H9 (cell line): ENCODE results near the gene LRRK1. TPM values are rescaled to one million over a fixed set of nuclear protein-coding genes. Genes with fewer than 3 reads are reported as not detected.

ENCODE experiments used
- DNase-seq: peaks from one replicate; pipeline ENCODE4 v3.0.0-alpha.2; 2017
- H2AFZ ChIP-seq: one replicate; pipeline ENCODE4 v1.6.1; 2013; ENCODE audit warnings: mild to moderate bottlenecking, low read length, control low read depth, moderate library complexity
- H2AK5ac ChIP-seq: 2 replicates; pipeline ENCODE4 v1.6.1; 2013; ENCODE audit warnings: low read length, control low read depth, mixed read lengths; ENCODE audit not compliant: insufficient read length
- H2BK120ac ChIP-seq: one replicate; pipeline ENCODE4 v1.6.1; 2013; ENCODE audit warnings: low read depth, mild to moderate bottlenecking, low read length, control low read depth, inconsistent platforms; ENCODE audit not compliant: poor library complexity, severe bottlenecking
- H2BK12ac ChIP-seq: 2 replicates; pipeline ENCODE4 v1.6.1; 2013; ENCODE audit warnings: low read length, control low read depth, mixed read lengths, low read depth; ENCODE audit not compliant: insufficient read length
- H2BK15ac ChIP-seq: 2 replicates; pipeline ENCODE4 v1.6.1; 2013; ENCODE audit warnings: low read depth, low read length, control low read depth
- H2BK20ac ChIP-seq: one replicate; pipeline ENCODE4 v1.6.1; 2013; ENCODE audit warnings: low read depth, mild to moderate bottlenecking, low read length, control low read depth, inconsistent platforms; ENCODE audit not compliant: poor library complexity, severe bottlenecking
- H2BK5ac ChIP-seq: 2 replicates; pipeline ENCODE4 v1.6.1; 2013; ENCODE audit warnings: low read length, control low read depth, mixed read lengths; ENCODE audit not compliant: insufficient read length
- H3K14ac ChIP-seq: 2 replicates; pipeline ENCODE4 v1.6.1; 2013; ENCODE audit warnings: low read length, control low read depth; ENCODE audit not compliant: insufficient read depth
- H3K18ac ChIP-seq: 2 replicates; pipeline ENCODE4 v1.6.1; 2013; ENCODE audit warnings: low read depth, mild to moderate bottlenecking, mixed read lengths, low read length, control low read depth; ENCODE audit not compliant: insufficient read length
- H3K23ac ChIP-seq: 2 replicates; pipeline ENCODE4 v1.6.1; 2013; ENCODE audit warnings: low read length, control low read depth, mixed read lengths, low read depth; ENCODE audit not compliant: insufficient read length
- H3K23me2 ChIP-seq: 2 replicates; pipeline ENCODE4 v1.6.1; 2013; ENCODE audit warnings: low read depth, mild to moderate bottlenecking, mixed read lengths, low read length, control low read depth; ENCODE audit not compliant: insufficient read length, poor library complexity, severe bottlenecking
- H3K27ac ChIP-seq: 2 replicates; pipeline ENCODE4 v1.5.1; 2013; ENCODE audit warnings: low read length, control low read depth, mixed read lengths, low read depth; ENCODE audit not compliant: insufficient read length
- H3K27me3 ChIP-seq: 2 replicates; pipeline ENCODE4 v1.6.1; 2013; ENCODE audit warnings: low read length, control low read depth, inconsistent platforms; ENCODE audit not compliant: insufficient read depth
- H3K4ac ChIP-seq: 2 replicates; pipeline ENCODE4 v1.6.1; 2013; ENCODE audit warnings: low read depth, mild to moderate bottlenecking, control low read depth, inconsistent platforms, low read length, moderate library complexity
- H3K4me1 ChIP-seq: 2 replicates; pipeline ENCODE4 v1.6.1; 2013; ENCODE audit warnings: low read length, control low read depth, inconsistent platforms; ENCODE audit not compliant: insufficient read depth
- H3K4me2 ChIP-seq: 2 replicates; pipeline ENCODE4 v1.6.1; 2013; ENCODE audit warnings: low read length, control low read depth, mixed read lengths; ENCODE audit not compliant: insufficient read length, insufficient read depth
- H3K56ac ChIP-seq: 2 replicates; pipeline ENCODE4 v1.6.1; 2013; ENCODE audit warnings: low read depth, mild to moderate bottlenecking, mixed read lengths, low read length, control low read depth; ENCODE audit not compliant: insufficient read length
- H3K79me1 ChIP-seq: 2 replicates; pipeline ENCODE4 v1.6.1; 2013; ENCODE audit warnings: low read depth, mild to moderate bottlenecking, moderate library complexity, low read length, control low read depth, inconsistent platforms; ENCODE audit not compliant: insufficient read depth, poor library complexity, severe bottlenecking
- H3K79me2 ChIP-seq: 2 replicates; pipeline ENCODE4 v1.6.1; 2013; ENCODE audit warnings: low read length, control low read depth, inconsistent platforms; ENCODE audit not compliant: insufficient read depth
- H3K9ac ChIP-seq: 2 replicates; pipeline ENCODE4 v1.6.1; 2013; ENCODE audit warnings: low read length, control low read depth, mixed read lengths; ENCODE audit not compliant: insufficient read length; ENCODE audit errors: extremely low read depth
- H3K9me3 ChIP-seq: one replicate; pipeline ENCODE4 v1.6.1; 2013; ENCODE audit warnings: low read depth, low read length, inconsistent platforms; ENCODE audit not compliant: control insufficient read depth
- H3T11ph ChIP-seq: one replicate; pipeline ENCODE4 v1.6.1; 2013; ENCODE audit warnings: mild to moderate bottlenecking, low read length, control low read depth, inconsistent platforms
- H4K20me1 ChIP-seq: one replicate; pipeline ENCODE4 v1.6.1; 2013; ENCODE audit not compliant: control insufficient read depth, insufficient read length, insufficient read depth
- H4K5ac ChIP-seq: 2 replicates; pipeline ENCODE4 v1.6.1; 2013; ENCODE audit warnings: low read depth, mild to moderate bottlenecking, mixed read lengths, low read length, control low read depth; ENCODE audit not compliant: insufficient read length
- H4K8ac ChIP-seq: replicated peaks from 2 replicates; pipeline ENCODE4 v1.6.1; 2013; ENCODE audit warnings: low read length, control low read depth, mixed read lengths, low read depth; ENCODE audit not compliant: insufficient read length
- H4K91ac ChIP-seq: 2 replicates; pipeline ENCODE4 v1.6.1; 2013; ENCODE audit warnings: low read depth, mild to moderate bottlenecking, moderate library complexity, mixed read lengths, low read length, control low read depth; ENCODE audit not compliant: insufficient read length
- H3K27ac Mint-ChIP-seq, 3 experiments: 2 replicates in 2 of 3; 3 replicates in 1 of 3; pipeline ENCODE4 v1.8.0; 2020 to 2021; ENCODE audit warnings: mixed read lengths in 3 of 3, mild to moderate bottlenecking in 1 of 3, moderate library complexity in 1 of 3
- H3K27me3 Mint-ChIP-seq: 2 replicates; pipeline ENCODE4 v1.8.0; 2021; ENCODE audit warnings: low read depth, mild to moderate bottlenecking, moderate library complexity, mixed read lengths
- H3K36me3 Mint-ChIP-seq, 3 experiments: 2 replicates in 2 of 3; 3 replicates in 1 of 3; pipeline ENCODE4 v1.8.0; 2020 to 2021; ENCODE audit warnings: low read depth in 3 of 3, mixed read lengths in 3 of 3; ENCODE audit not compliant: insufficient read depth in 1 of 3
- H3K4me1 Mint-ChIP-seq, 2 experiments: 2 replicates each; pipeline ENCODE4 v1.8.0; 2020; ENCODE audit warnings: mixed read lengths in 2 of 2
- H3K4me3 Mint-ChIP-seq, 2 experiments: 2 replicates in 1 of 2; 3 replicates in 1 of 2; pipeline ENCODE4 v1.8.0; 2020 to 2021; ENCODE audit warnings: mild to moderate bottlenecking in 2 of 2, mixed read lengths in 2 of 2, moderate library complexity in 1 of 2
- H3K9me3 Mint-ChIP-seq, 2 experiments: 2 replicates in 1 of 2; 3 replicates in 1 of 2; pipeline ENCODE4 v1.8.0; 2020; ENCODE audit warnings: mild to moderate bottlenecking in 2 of 2, mixed read lengths in 2 of 2, moderate library complexity in 1 of 2
- WGBS: extraction: QIAGEN DNeasy Blood & Tissue Kit; methylation state at CpG from one replicate; pipeline ENCODE4 v1.1.7; 2013; ENCODE audit warnings: missing lambda C conversion rate, low lambda C conversion rate, mixed read lengths; ENCODE audit not compliant: insufficient read length; ENCODE audit errors: extremely low coverage; 5-methylcytosine and 5-hydroxymethylcytosine counted together
- total RNA-seq: library from RNA; stranded (reverse); gene quantifications from 2 replicates; pipeline ENCODE4 v1.2.1, GENCODE V29; 2021
- TF ChIP-seq, protein P1 (sequence below): fragments of 200-600 bp; sonication (generic); conservative IDR thresholded peaks from 3 replicates; pipeline ENCODE4 v1.8.0; 2021; ENCODE audit warnings: antibody characterized with exemption, mild to moderate bottlenecking

The LRRK1 gene
- total RNA-seq, 1 experiment from 2014 or later: 4.0 TPM

DNA sequence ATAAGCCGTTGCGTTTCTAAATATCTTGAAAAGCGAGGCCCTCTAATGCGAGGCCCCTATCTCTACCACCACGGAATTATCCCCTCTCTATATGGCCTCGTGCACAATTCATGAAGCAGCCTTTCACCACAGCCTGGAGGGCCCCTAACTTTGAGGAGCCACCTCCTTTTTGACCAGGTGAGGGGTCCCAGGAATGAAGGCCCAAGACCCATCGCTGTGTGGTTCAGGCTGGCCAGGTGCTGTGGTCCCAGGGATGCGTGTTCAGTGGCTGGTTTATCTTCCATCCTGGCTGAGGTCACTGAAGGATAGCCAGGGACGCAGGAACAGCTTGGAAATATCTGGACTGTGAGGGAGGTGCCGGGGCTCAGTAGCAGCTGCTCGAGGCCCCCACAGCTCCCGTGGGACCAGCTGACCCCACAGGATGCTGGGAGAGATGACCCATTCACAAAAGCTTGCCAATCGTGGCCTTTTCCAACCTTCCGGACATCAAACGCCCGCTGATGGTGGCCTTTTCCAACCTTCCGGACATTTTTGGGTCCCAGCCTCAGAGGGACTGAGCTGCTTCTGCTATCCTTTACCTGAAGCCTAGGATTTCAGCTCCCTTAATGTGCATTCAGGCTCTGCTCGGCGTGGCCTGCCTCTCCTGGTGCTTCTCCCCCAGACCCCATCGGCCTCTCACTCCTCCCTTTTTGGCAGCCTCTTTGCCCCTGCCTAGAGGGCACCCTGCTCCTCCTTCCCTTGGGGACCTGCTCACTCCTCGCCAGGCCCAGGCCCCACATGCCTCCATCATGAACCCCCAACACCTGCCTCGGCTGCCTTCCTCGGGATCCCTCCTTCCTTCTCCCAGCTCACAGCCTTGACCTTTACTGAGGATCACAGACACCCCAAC, 191.8 kb downstream of the LRRK1 start:
- no peak overlapping the region for H2BK15ac ChIP-seq
- H3K4me3 Mint-ChIP-seq: no peak overlapping the region
- no peak overlapping the region for H2BK20ac ChIP-seq
- no peak overlapping the region for H2BK12ac ChIP-seq
- no peak overlapping the region for H3K18ac ChIP-seq
- H3K14ac ChIP-seq: no peak overlapping the region
- H3K4me2 ChIP-seq: no peak overlapping the region
- H2BK5ac ChIP-seq: no peak overlapping the region
- H4K8ac ChIP-seq: no peak overlapping the region
- H3K27me3 ChIP-seq: no peaks in the 10 kb centered on the region
- H3K23ac ChIP-seq: no peak overlapping the region
- no peak overlapping the region for H3K9ac ChIP-seq
- H2AFZ ChIP-seq: no peak overlapping the region
- no peaks in the 10 kb centered on the region for H3K23me2 ChIP-seq
- no peak overlapping the region for H3T11ph ChIP-seq
- H2AK5ac ChIP-seq: no peak overlapping the region
- H3K36me3 Mint-ChIP-seq: no peaks in the 10 kb centered on the region
- H3K79me1 ChIP-seq: no peaks in the 10 kb centered on the region
- H2BK120ac ChIP-seq: no peak overlapping the region
- WGBS: no CpG with 5 or more reads among the region's 23 CpGs
- H3K9me3 ChIP-seq: no peaks in the 10 kb centered on the region
- H3K27ac Mint-ChIP-seq: peak overlapping the region; percentile 12 to 90 (median 28); a peak in 4 of 7 replicates
- H3K79me2 ChIP-seq: no peaks in the 10 kb centered on the region
- peak; percentile 13 for DNase-seq
- H3K27me3 Mint-ChIP-seq: no peaks in the 10 kb centered on the region; the same call in 1 of the 2 replicates
- H3K4me1 ChIP-seq: no peaks in the 10 kb centered on the region
- H3K56ac ChIP-seq: no peak overlapping the region
- H3K27ac ChIP-seq: no peak overlapping the region
- no peaks in the 10 kb centered on the region for H4K20me1 ChIP-seq
- H3K4me1 Mint-ChIP-seq: peaks cover 11 to 12% of the 10 kb centered on the region in 2 experiments
- H3K4ac ChIP-seq: no peak overlapping the region
- no peak overlapping the region for H4K5ac ChIP-seq
- peaks cover 2 to 3% of the 10 kb centered on the region in 2 experiments; a peak in 2 of 5 replicates for H3K9me3 Mint-ChIP-seq
- H4K91ac ChIP-seq: no peak overlapping the region
- TF ChIP-seq, protein P1, sequence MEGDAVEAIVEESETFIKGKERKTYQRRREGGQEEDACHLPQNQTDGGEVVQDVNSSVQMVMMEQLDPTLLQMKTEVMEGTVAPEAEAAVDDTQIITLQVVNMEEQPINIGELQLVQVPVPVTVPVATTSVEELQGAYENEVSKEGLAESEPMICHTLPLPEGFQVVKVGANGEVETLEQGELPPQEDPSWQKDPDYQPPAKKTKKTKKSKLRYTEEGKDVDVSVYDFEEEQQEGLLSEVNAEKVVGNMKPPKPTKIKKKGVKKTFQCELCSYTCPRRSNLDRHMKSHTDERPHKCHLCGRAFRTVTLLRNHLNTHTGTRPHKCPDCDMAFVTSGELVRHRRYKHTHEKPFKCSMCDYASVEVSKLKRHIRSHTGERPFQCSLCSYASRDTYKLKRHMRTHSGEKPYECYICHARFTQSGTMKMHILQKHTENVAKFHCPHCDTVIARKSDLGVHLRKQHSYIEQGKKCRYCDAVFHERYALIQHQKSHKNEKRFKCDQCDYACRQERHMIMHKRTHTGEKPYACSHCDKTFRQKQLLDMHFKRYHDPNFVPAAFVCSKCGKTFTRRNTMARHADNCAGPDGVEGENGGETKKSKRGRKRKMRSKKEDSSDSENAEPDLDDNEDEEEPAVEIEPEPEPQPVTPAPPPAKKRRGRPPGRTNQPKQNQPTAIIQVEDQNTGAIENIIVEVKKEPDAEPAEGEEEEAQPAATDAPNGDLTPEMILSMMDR: no peak
